ENCODE measurements around the gene MAL.
"Not testable (repeated sequence)": the region's sequence is repeated elsewhere in the genome, so short reads cannot be mapped to it uniquely, and the experiment has no call there.

The MAL gene

GRCh38 chr2:95091885-95092555, 66.5 kb downstream of the MAL start:
- Histone ChIP-seq H3K4me3 (ENCODE audit: low read depth, low read length) (no peak overlapping the region), H3K27me3 (replicated peaks) (no peaks in the 10 kb centered on the region), H3K36me3 (replicated peaks) (peaks cover 46% of the 10 kb centered on the region), H3K27ac (no peak overlapping the region)
- no peak for TF ChIP-seq CTCF (IDR thresholded peaks at IDR 0.05; ENCODE audit: low read depth, low read length, missing control alignments)
- in situ Hi-C loops (cut with HindIII; ENCODE audit: low pct_ligation_motif_present, low sequenced_read_pairs) = no loop called here
- DNase-seq = no peak

- in situ Hi-C loops (cut with HindIII; ENCODE audit: low pct_ligation_motif_present, low sequenced_read_pairs); H3K27ac ChIP-seq; H3K27me3 ChIP-seq (replicated peaks); H3K4me3 ChIP-seq (ENCODE audit: low read depth, low read length); DNase-seq: not testable (repeated sequence)
- peaks cover 23% of the 10 kb centered on the region for H3K36me3 ChIP-seq (replicated peaks)
These were observed 72.8 kb downstream of the MAL start for GRCh38 chr2:95098273-95098672.

GRCh38 chr2:95099910-95100309, 74.4 kb downstream of the MAL start:
- H3K36me3 ChIP-seq (replicated peaks) = peaks cover 25% of the 10 kb centered on the region

More at GRCh38 chr2:95099910-95100309, 74.4 kb downstream of the MAL start:
- in situ Hi-C loops (cut with HindIII; ENCODE audit: low pct_ligation_motif_present, low sequenced_read_pairs) = no loop called here
- Histone ChIP-seq H3K27ac (no peak overlapping the region), H3K27me3 (replicated peaks) (no peaks in the 10 kb centered on the region), H3K4me3 (ENCODE audit: low read depth, low read length) (no peak overlapping the region)
- no peak for TF ChIP-seq CTCF (IDR thresholded peaks at IDR 0.05; ENCODE audit: low read depth, low read length, missing control alignments)
- DNase-seq = no peak
